ENCODE measurements around the gene CCDC91. TPM values are rescaled to one million over a fixed set of nuclear protein-coding genes. Genes with fewer than 3 reads are reported as not detected.
A peak's percentile ranks its signal among the peaks of the same experiment; 100 is the strongest.

The CCDC91 gene
- total and polyA plus RNA-seq, 2 of the 4 experiments (the other 2 are of a cell fraction): 8.6 to 14.7 TPM

DNA sequence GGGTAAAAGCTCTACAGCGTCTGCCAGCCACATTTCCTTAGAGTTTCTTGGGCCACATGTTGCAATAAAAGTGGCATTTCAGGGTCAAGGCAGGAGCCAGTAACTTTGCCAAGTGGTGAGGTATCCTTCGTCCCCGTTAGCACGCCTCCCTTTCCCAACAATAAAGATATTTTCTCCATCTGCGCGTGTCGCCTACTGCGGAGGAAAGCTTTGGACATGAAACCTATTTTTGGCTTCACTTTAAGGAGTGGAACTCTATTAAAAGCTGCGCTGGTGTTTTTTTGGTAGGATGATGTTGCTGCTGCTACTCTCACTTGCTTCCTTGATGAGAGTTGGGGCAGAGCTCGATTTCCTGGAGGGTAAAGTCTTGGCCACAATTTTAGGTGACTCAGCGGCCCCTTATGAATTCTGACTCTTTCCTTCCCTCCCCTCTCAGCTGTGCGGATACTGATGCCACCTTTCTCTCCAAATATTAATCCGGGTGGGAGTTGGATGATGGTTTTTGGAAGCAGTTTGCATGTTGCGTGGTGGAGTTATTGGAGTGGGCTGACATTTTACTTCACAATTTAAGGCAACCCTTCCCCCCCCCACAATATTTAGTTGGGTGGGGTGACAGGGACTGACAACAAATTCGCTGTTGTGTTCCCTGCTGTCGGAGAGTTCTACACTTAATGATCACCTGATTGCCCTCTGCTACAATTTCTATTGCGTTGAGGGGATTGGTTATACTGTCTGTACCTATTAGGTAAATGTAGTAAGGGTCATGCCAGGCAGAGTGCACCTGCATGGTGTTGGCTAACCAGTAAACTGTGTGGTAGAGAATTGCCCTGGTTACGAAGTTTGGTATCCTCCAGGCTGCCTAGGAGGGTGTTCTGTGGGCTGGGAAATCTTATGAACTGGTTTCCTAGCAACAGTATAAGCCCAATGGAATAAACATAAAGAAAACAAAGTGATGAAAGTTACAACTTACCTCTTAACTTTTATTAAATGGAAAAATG, 1.1 kb downstream of the CCDC91 start:
- Histone ChIP-seq H3K27ac (ENCODE audit: insufficient read depth, low read length) (peak overlapping the region; percentile 93), H3K23ac (ENCODE audit: low read depth, low read length) (peak overlapping the region; percentile 91), H4K5ac (ENCODE audit: low read depth, low read length) (peak overlapping the region; percentile 98), H3K79me1 (ENCODE audit: low read depth in 1 of 2, low read length in 2 of 2) (peaks cover 9 to 38% of the 10 kb centered on the region in 2 experiments; a peak in 3 of 4 replicates), H3K4me1 (ENCODE audit: control insufficient read depth, insufficient read depth, low read length) (peaks cover 5% of the 10 kb centered on the region), H3K4ac (ENCODE audit: low read depth, low read length) (peak overlapping the region; percentile 88), H3K4me2 (ENCODE audit: low read depth, low read length) (peak overlapping the region; percentile 91), H2BK15ac (ENCODE audit: low read depth, low read length) (peak overlapping the region; percentile 78; the same call in 2 of the 3 replicates), H2AK9ac (replicated peaks; ENCODE audit: low read depth, low read length, poor library complexity) (peak overlapping the region; percentile 95), H2BK120ac (ENCODE audit: low read depth, low read length) (peak overlapping the region; percentile 87), H2BK20ac (ENCODE audit: low read depth, low read length) (peak overlapping the region; percentile 66; the same call in 1 of the 2 replicates), H2AK5ac (ENCODE audit: low read depth, low read length) (peak overlapping the region; percentile 44), H3K14ac (replicated peaks; ENCODE audit: low read depth, low read length) (peak overlapping the region; percentile 91), H4K20me1 (ENCODE audit: insufficient read depth, low read length) (no peaks in the 10 kb centered on the region), H2AFZ (replicated peaks; ENCODE audit: low read length, poor library complexity) (peak overlapping the region; percentile 99), H3K9ac (ENCODE audit: low read depth, low read length) (peak overlapping the region; percentile 81), H4K8ac (ENCODE audit: low read depth in 2 of 2, low read length in 2 of 2) (peak overlapping the region; percentile 100), H4K91ac (ENCODE audit: insufficient read depth, low read depth, low read length) (peak overlapping the region; percentile 85), H3K56ac (ENCODE audit: extremely low read depth, insufficient read depth, low read length) (peak overlapping the region; percentile 93), H3K27me3 (ENCODE audit: control insufficient read depth, insufficient read depth, low read length) (no peaks in the 10 kb centered on the region), H3K4me3 (ENCODE audit: insufficient read depth, low read depth, low read length) (peak overlapping the region; percentile 81), H2BK5ac (ENCODE audit: low read depth, low read length, poor library complexity, severe bottlenecking) (peak overlapping the region; percentile 91), H3K36me3 (ENCODE audit: control insufficient read depth, insufficient read depth, low read length) (no peaks in the 10 kb centered on the region), H3K18ac (ENCODE audit: low read depth, low read length) (peak overlapping the region; percentile 80), H3K9me1 (ENCODE audit: insufficient read depth, low read length) (peaks cover 8% of the 10 kb centered on the region; the same call in 1 of the 2 replicates), H3K9me3 (ENCODE audit: control insufficient read depth, insufficient read depth, low read length) (no peaks in the 10 kb centered on the region)
- TF ChIP-seq MAZ (IDR thresholded peaks at IDR 0.05; ENCODE audit: borderline replicate concordance, low read depth, low read length) (no peak; the same call in 1 of the 2 replicates), POLR2A (IDR thresholded peaks at IDR 0.05; ENCODE audit: low read depth, low read length) (peak; percentile 4; the same call in 1 of the 2 replicates)
- TF ChIP-seq, protein P1, sequence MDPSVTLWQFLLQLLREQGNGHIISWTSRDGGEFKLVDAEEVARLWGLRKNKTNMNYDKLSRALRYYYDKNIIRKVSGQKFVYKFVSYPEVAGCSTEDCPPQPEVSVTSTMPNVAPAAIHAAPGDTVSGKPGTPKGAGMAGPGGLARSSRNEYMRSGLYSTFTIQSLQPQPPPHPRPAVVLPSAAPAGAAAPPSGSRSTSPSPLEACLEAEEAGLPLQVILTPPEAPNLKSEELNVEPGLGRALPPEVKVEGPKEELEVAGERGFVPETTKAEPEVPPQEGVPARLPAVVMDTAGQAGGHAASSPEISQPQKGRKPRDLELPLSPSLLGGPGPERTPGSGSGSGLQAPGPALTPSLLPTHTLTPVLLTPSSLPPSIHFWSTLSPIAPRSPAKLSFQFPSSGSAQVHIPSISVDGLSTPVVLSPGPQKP (IDR thresholded peaks at IDR 0.05; ENCODE audit: borderline replicate concordance, low read depth, low read length): no peak
- TF ChIP-seq, protein P2, sequence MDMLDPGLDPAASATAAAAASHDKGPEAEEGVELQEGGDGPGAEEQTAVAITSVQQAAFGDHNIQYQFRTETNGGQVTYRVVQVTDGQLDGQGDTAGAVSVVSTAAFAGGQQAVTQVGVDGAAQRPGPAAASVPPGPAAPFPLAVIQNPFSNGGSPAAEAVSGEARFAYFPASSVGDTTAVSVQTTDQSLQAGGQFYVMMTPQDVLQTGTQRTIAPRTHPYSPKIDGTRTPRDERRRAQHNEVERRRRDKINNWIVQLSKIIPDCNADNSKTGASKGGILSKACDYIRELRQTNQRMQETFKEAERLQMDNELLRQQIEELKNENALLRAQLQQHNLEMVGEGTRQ (IDR thresholded peaks at IDR 0.05; ENCODE audit: low read depth, low read length): no peak
- BruUV-seq (replicated peaks): TSS peak; percentile 27
- in situ Hi-C loops (cut with MboI; ENCODE audit: low sequenced_read_pairs): no loop called here
- DNase-seq (peak; percentile 55), ATAC-seq (ENCODE audit: low read depth) (peak; percentile 33)
- 0% methylated on average over 3 of the region's 18 CpGs; no CpG with 5 or more reads in 1 of the 2 experiments for WGBS, 2 experiments (ENCODE audit: extremely low coverage in 2 of 2, insufficient read length in 1 of 2)
- CTCF ChIA-PET: interaction anchor here (1.2 kb wide), 1 partner anchor 692 kb away, joined by 3 read pairs; no protein-coding TSS in a partner anchor
- POLR2A ChIA-PET (ENCODE audit: unreplicated experiment): no interaction called here
- dilution Hi-C loops (cut with HindIII; ENCODE audit: low sequenced_read_pairs, unreplicated experiment): no loop called here
- intact Hi-C loops (cut with micrococcal nuclease): loop anchor here (2.0 to 5.0 kb wide), 3 partner anchors 224 to 681 kb away; no protein-coding TSS in a partner anchor

All from IMR-90 (cell line).